HEK293 (cell line): ENCODE results near the gene PARD3B.

Source experiments
- CTCF ChIA-PET: fragments of 350-600 bp; formaldehyde crosslinking; extraction: SDS; loops from one replicate; lab custom pipeline; 2021; ENCODE audit warnings: antibody characterized with exemption; lab: Yijun Ruan, JAX
- POLR2A ChIA-PET: fragments of 300-600 bp; formaldehyde crosslinking; extraction: SDS; loops from one replicate; lab custom pipeline; 2020; ENCODE audit warnings: antibody characterized with exemption, inconsistent platforms; lab: Yijun Ruan, JAX
- H3K27ac ChIP-seq: fragments of 200-500 bp; sonication (Bioruptor generic); 2 replicates; pipeline ENCODE4 v1.5.1; 2014; ENCODE audit warnings: low read depth, low read length, control low read depth, inconsistent platforms; ENCODE audit errors: extremely low read depth
- H3K36me3 ChIP-seq, 2 experiments: fragments of 200-500 bp in 1 of 2; sonication (Bioruptor generic) in 1 of 2; 1 replicate in 1 of 2; 2 replicates in 1 of 2; pipeline ENCODE4 v1.5.1; 2014 to 2017; ENCODE audit warnings: inconsistent platforms in 2 of 2, low read length in 2 of 2; ENCODE audit not compliant: control insufficient read depth in 2 of 2, insufficient read depth in 1 of 2
- H3K4me1 ChIP-seq: fragments of 200-500 bp; sonication (Bioruptor generic); 2 replicates; pipeline ENCODE4 v1.5.1; 2014; ENCODE audit warnings: mild to moderate bottlenecking, low read length, inconsistent platforms; ENCODE audit not compliant: control insufficient read depth, insufficient read depth
- H3K4me3 ChIP-seq: 2 replicates; pipeline ENCODE4 v1.5.1; 2011; ENCODE audit warnings: low read depth, mild to moderate bottlenecking, control low read depth, low read length, moderate library complexity
- H3K9me3 ChIP-seq: fragments of 200-500 bp; sonication (Bioruptor generic); 2 replicates; pipeline ENCODE4 v1.5.1; 2014; ENCODE audit warnings: low read depth, low read length, inconsistent platforms; ENCODE audit not compliant: control insufficient read depth, insufficient read depth
- GFI1B ChIP-seq: fragments of 450-650 bp; formaldehyde crosslinking; IDR thresholded peaks from 2 replicates; pipeline ENCODE4 v1.5.1; 2016; ENCODE audit warnings: missing biosample characterization, missing genetic modification characterization
- GLIS2 ChIP-seq: fragments of 450-650 bp; formaldehyde crosslinking; IDR thresholded peaks from 2 replicates; pipeline ENCODE4 v1.5.1; 2016; ENCODE audit warnings: missing biosample characterization, missing genetic modification characterization
- HOXC10 ChIP-seq: sonication (generic); formaldehyde crosslinking; IDR thresholded peaks from 2 replicates; pipeline ENCODE4 v1.8.1; 2023; ENCODE audit warnings: mild to moderate bottlenecking, missing genetic modification reagents
- MZF1 ChIP-seq: fragments of 450-650 bp; formaldehyde crosslinking; IDR thresholded peaks from 2 replicates; pipeline ENCODE4 v1.5.1; 2017; ENCODE audit warnings: missing biosample characterization, missing genetic modification characterization, borderline replicate concordance
- PRDM1 ChIP-seq: fragments of 450-650 bp; formaldehyde crosslinking; IDR thresholded peaks from 2 replicates; pipeline ENCODE4; 2016; ENCODE audit warnings: missing biosample characterization, missing genetic modification characterization
- SCRT2 ChIP-seq: fragments of 450-650 bp; formaldehyde crosslinking; IDR thresholded peaks from 2 replicates; pipeline ENCODE4 v1.5.1; 2016; ENCODE audit warnings: missing biosample characterization, missing genetic modification characterization
- ZBTB20 ChIP-seq: fragments of 450-650 bp; formaldehyde crosslinking; IDR thresholded peaks from 2 replicates; pipeline ENCODE4 v1.5.1; 2016; ENCODE audit warnings: missing biosample characterization, missing genetic modification characterization
- ZBTB48 ChIP-seq: fragments of 450-650 bp; formaldehyde crosslinking; IDR thresholded peaks from 2 replicates; pipeline ENCODE4 v1.5.1; 2016; ENCODE audit warnings: missing biosample characterization, missing genetic modification characterization
- ZEB2 ChIP-seq: fragments of 450-650 bp; formaldehyde crosslinking; IDR thresholded peaks from 2 replicates; pipeline ENCODE4 v1.5.1; 2016; ENCODE audit warnings: missing biosample characterization, missing genetic modification characterization
- ZNF2 ChIP-seq: fragments of 450-650 bp; formaldehyde crosslinking; IDR thresholded peaks from 2 replicates; pipeline ENCODE4 v1.5.1; 2016; ENCODE audit warnings: missing biosample characterization, missing genetic modification characterization
- ZNF211 ChIP-seq: fragments of 450-650 bp; formaldehyde crosslinking; IDR thresholded peaks from 2 replicates; pipeline ENCODE4 v1.5.1; 2016; ENCODE audit warnings: low read depth, missing biosample characterization, missing genetic modification characterization
- ZNF335 ChIP-seq: fragments of 450-650 bp; formaldehyde crosslinking; conservative IDR thresholded peaks from 2 replicates; pipeline ENCODE4 v1.5.1; 2016; ENCODE audit warnings: missing biosample characterization, missing genetic modification characterization
- ZNF341 ChIP-seq: fragments of 450-650 bp; formaldehyde crosslinking; IDR thresholded peaks from 2 replicates; pipeline ENCODE4; 2016; ENCODE audit warnings: low read depth, missing biosample characterization, missing genetic modification characterization
- ZNF366 ChIP-seq: fragments of 450-650 bp; formaldehyde crosslinking; conservative IDR thresholded peaks from 2 replicates; pipeline ENCODE4 v1.5.1; 2016; ENCODE audit warnings: missing biosample characterization, missing genetic modification characterization
- ZNF837 ChIP-seq: fragments of 450-650 bp; formaldehyde crosslinking; IDR thresholded peaks from 2 replicates; pipeline ENCODE4 v1.5.1; 2016; ENCODE audit warnings: missing biosample characterization, missing genetic modification characterization
- ZSCAN16 ChIP-seq: fragments of 450-650 bp; formaldehyde crosslinking; IDR thresholded peaks from 2 replicates; pipeline ENCODE4 v1.5.1; 2016; ENCODE audit warnings: missing biosample characterization, missing genetic modification characterization
- TF ChIP-seq, protein P1 (sequence below): fragments of 450-650 bp; formaldehyde crosslinking; IDR thresholded peaks from 2 replicates; pipeline ENCODE4 v1.5.1; 2016; ENCODE audit warnings: missing biosample characterization, missing genetic modification characterization

The PARD3B gene

DNA sequence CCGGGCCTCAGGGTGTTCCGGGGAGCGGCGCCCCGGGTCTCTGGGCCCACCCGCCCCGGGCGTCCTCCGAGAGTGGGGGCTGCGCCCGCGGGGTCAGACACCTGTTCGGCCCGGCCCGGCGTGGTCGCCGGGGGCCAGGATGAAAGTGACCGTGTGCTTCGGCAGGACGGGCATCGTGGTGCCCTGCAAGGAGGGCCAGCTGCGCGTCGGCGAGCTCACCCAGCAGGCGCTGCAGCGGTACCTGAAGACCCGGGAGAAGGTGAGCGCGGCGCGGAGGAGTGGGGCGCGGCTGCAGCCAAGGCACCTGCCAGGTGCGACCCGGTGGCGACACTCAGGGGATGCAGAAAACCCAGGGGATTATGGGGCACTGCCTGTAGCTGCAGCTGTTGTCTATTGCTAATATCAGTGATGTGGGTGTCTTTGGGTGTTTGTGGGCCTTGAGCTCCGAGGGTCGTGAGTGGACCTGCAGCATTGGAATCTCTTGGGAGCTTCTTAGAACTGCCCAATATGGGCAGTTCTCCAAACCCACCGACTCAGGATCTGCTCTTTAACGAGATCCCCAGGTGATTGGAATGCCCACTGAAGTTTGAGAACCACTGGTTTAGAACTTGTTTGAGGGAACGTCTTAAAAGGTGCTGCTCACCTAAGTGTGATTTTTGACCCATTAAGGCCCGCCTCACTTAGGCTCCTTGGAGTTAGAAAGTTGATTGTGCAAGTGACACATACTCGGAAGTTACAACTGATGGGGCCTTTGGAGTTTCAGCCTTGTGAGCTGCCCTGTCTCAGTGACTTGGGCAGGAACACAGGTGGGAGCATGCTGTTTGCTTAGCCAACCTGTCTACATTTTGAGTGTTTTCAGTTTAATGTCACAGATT is 823 bp downstream of the PARD3B start:
- CTCF ChIA-PET = interaction anchor here (0.5 to 1.2 kb wide), 5 partner anchors 27 to 521 kb away, joined by 3 to 5 read pairs (median 3); no protein-coding TSS in a partner anchor
- POLR2A ChIA-PET = no interaction called here
- H3K9me3 ChIP-seq = no peaks in the 10 kb centered on the region
- peak overlapping the region; percentile 75 for H3K4me3 ChIP-seq
- peaks cover under 1% of the 10 kb centered on the region; the same call in 1 of the 2 replicates for H3K4me1 ChIP-seq
- peak overlapping the region; percentile 93 for H3K27ac ChIP-seq
- TF ChIP-seq ZNF366 (tag by site-specific recombination) = 0 out of 2 replicates have a peak, but pooled peaks have one; percentile 18
- TF ChIP-seq GLIS2 (tag by site-specific recombination) = 0 out of 2 replicates have a peak, but pooled peaks have one; percentile 36
- peak; percentile 72 for TF ChIP-seq ZEB2 (tag by site-specific recombination)
- TF ChIP-seq ZNF335 (tag by site-specific recombination) = peak; percentile 74
- peak; percentile 60 for TF ChIP-seq ZBTB48 (tag by site-specific recombination)
- no peak for TF ChIP-seq HOXC10
- peak; percentile 14 for TF ChIP-seq ZBTB20 (tag by site-specific recombination)
- TF ChIP-seq, protein P1, sequence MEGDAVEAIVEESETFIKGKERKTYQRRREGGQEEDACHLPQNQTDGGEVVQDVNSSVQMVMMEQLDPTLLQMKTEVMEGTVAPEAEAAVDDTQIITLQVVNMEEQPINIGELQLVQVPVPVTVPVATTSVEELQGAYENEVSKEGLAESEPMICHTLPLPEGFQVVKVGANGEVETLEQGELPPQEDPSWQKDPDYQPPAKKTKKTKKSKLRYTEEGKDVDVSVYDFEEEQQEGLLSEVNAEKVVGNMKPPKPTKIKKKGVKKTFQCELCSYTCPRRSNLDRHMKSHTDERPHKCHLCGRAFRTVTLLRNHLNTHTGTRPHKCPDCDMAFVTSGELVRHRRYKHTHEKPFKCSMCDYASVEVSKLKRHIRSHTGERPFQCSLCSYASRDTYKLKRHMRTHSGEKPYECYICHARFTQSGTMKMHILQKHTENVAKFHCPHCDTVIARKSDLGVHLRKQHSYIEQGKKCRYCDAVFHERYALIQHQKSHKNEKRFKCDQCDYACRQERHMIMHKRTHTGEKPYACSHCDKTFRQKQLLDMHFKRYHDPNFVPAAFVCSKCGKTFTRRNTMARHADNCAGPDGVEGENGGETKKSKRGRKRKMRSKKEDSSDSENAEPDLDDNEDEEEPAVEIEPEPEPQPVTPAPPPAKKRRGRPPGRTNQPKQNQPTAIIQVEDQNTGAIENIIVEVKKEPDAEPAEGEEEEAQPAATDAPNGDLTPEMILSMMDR (tag by site-specific recombination) = peak; percentile 11; the same call in 1 of the 2 replicates
- TF ChIP-seq ZNF2 (tag by site-specific recombination) = no peak
- peak; percentile 50; the same call in 1 of the 2 replicates for TF ChIP-seq SCRT2 (tag by site-specific recombination)
- no peaks in the 10 kb centered on the region for H3K36me3 ChIP-seq

- CTCF ChIA-PET = no interaction called here
- TF ChIP-seq ZNF211 (tag by site-specific recombination) = no peak
- no peak for TF ChIP-seq MZF1 (tag by site-specific recombination)
- no peak for TF ChIP-seq ZNF837 (tag by site-specific recombination)
- no peak for TF ChIP-seq PRDM1 (tag by site-specific recombination)
- Histone ChIP-seq H3K36me3 (no peaks in the 10 kb centered on the region), H3K9me3 (no peaks in the 10 kb centered on the region), H3K4me1 (peaks cover 3% of the 10 kb centered on the region; the same call in 1 of the 2 replicates), H3K4me3 (no peak overlapping the region), H3K27ac (no peak overlapping the region)
- POLR2A ChIA-PET = no interaction called here
Observed at GRCh38 chr2:204550751-204551511, 5.7 kb downstream of the PARD3B start.

DNA sequence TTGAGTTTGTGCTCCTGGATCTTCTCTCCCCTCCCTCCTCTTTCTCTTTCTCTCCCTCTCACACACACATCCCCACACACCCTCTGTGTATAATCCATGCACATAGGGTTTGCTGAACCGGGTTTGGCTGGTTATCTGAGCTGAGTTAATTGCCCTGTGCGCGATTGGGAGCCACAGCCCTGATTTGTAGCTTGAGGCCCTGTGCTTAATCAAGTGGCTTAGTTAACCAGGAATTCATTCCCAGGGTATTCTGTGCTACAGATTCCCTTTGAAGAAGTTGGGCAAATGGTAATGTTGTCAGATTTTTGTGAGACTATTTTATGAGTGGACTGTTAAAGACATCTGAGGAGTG is 6.2 kb downstream of the PARD3B start:
- POLR2A ChIA-PET = no interaction called here
- no peaks in the 10 kb centered on the region for H3K36me3 ChIP-seq
- no peak overlapping the region for H3K27ac ChIP-seq
- peaks cover 3% of the 10 kb centered on the region; the same call in 1 of the 2 replicates for H3K4me1 ChIP-seq
- H3K9me3 ChIP-seq = no peaks in the 10 kb centered on the region
- CTCF ChIA-PET = no interaction called here
- H3K4me3 ChIP-seq = no peak overlapping the region
- TF ChIP-seq ZSCAN16 (tag by site-specific recombination) = peak; percentile 82
- TF ChIP-seq ZBTB48 (tag by site-specific recombination) = no peak
- TF ChIP-seq GFI1B (tag by site-specific recombination) = 0 out of 2 replicates have a peak, but pooled peaks have one; percentile 9
- peak; percentile 17; the same call in 1 of the 2 replicates for TF ChIP-seq ZNF341 (tag by site-specific recombination)
